Heart right ventricle (tissue), 16 donors: ENCODE measurements around the gene RPL36AL. TPM values are rescaled to one million over a fixed set of nuclear protein-coding genes. Genes with fewer than 3 reads are reported as not detected.

Experiments used
- ATAC-seq, 8 donors: fragments of 200-7000 bp; cut with Tn5 transposase; one replicate each; pipeline ENCODE4 v1.9.1; 2020; ENCODE audit warnings: mild to moderate bottlenecking in 8 of 8, moderate library complexity in 8 of 8, moderate number of reproducible peaks in 1 of 8
- DNase-seq, 2 donors: peaks; one replicate each; pipeline ENCODE4 v3.0.0-alpha.2; 2020
- H3K27ac ChIP-seq, 10 donors: fragments of 200-600 bp; sonication (generic) in 2 of 10; one replicate each; pipeline versions ENCODE4 v1.5.0 to v1.8.0; 2020 to 2022; ENCODE audit warnings: mild to moderate bottlenecking in 3 of 10
- H3K27me3 ChIP-seq, 7 donors: fragments of 200-600 bp; one replicate each; pipeline ENCODE4 v1.8.0; 2021 to 2022; ENCODE audit warnings: mild to moderate bottlenecking in 2 of 7
- H3K36me3 ChIP-seq, 9 donors: fragments of 200-600 bp; sonication (generic) in 1 of 9; one replicate each; pipeline versions ENCODE4 v1.5.0 to v1.8.0; 2020 to 2022; ENCODE audit warnings: mild to moderate bottlenecking in 2 of 9
- H3K4me1 ChIP-seq, 9 donors: fragments of 200-600 bp; sonication (generic) in 1 of 9; one replicate each; pipeline versions ENCODE4 v1.5.0 to v1.8.0; 2020 to 2022; ENCODE audit warnings: mild to moderate bottlenecking in 4 of 9
- H3K4me3 ChIP-seq, 10 donors: fragments of 200-600 bp; sonication (generic) in 2 of 10; one replicate each; pipeline versions ENCODE4 v1.5.0 to v1.8.0; 2020 to 2022; ENCODE audit warnings: mild to moderate bottlenecking in 7 of 10, moderate library complexity in 2 of 10
- H3K9me3 ChIP-seq, 11 donors: fragments of 200-600 bp in 10 of 11; sonication (generic) in 2 of 11; one replicate each; pipeline versions ENCODE4 v1.5.0 to v1.8.0; 2013 to 2022; ENCODE audit warnings: mild to moderate bottlenecking in 2 of 11, control low read depth in 1 of 11, moderate library complexity in 1 of 11
- WGBS, 2 donors: extraction: QIAGEN DNeasy Blood & Tissue Kit; methylation state at CpG; one replicate each; pipeline ENCODE4 v1.1.7; 2013; ENCODE audit warnings: inconsistent platforms in 1 of 2; 5-methylcytosine and 5-hydroxymethylcytosine counted together
- intact Hi-C, 10 donors: fragments of 100-400 bp; cut with DNase I; formaldehyde crosslinking; loops; one replicate each; pipeline versions ENCODE4 v1.11.1 to v1.14.2; 2022
- polyA plus RNA-seq, 2 donors: library from polyadenylated mRNA; stranded (reverse); fragments of 200-250 nt; gene quantifications; one replicate each; pipeline ENCODE4 v1.2.3, GENCODE V29; 2013
- total RNA-seq, 10 donors: library from RNA; stranded (reverse); fragmentation: NEBNext Ultra II Directional in 3 of 10; extraction: Animal tissue kit (Norgen Biotek cat#: 25700) in 3 of 10; gene quantifications; one replicate each; pipeline versions ENCODE4 v1.2.1 to v1.2.4, GENCODE V29; 2021 to 2023
- TF ChIP-seq, protein P1 (sequence below), 9 donors: fragments of 200-600 bp; sonication (generic) in 2 of 9; IDR thresholded peaks; one replicate each; pipeline versions ENCODE4 v1.5.0 to v1.8.0; 2021 to 2022; ENCODE audit warnings: antibody characterized with exemption in 9 of 9, mild to moderate bottlenecking in 5 of 9, moderate library complexity in 1 of 9
- donor health status: Arrhythmogenic right ventricular cardiomyopathy.
- donor health status: ischemic (EF 13 %, LVEDD 7.1; RV severe dilation, severe dysfunction).
- donor health status: healthy with polysubstance abuse.
- donor health status: DM: no; HTN: yes; CAD: no.
- donor health status: DM: no; HTN: no; CAD: no.
- donor health status: ischemic (EF 25% LVEDD 6.9; RV normal size, moderate dysfunction).
- donor health status: ischemic (EF 25% LVEDD 5.7; RV mildly dilated, moderate dysfunction).
- donor health status: healthy.
- donor health status: DM: yes; HTN: yes; CAD: no.
- donor health status: Ischemic cardiomyopathy.
- donor health status: ischemic (EF 35%, LVEDD 5.7; RV mildly dilated, moderate dysfunction).
- donor health status: nonischemic (EF 11% LVEDD 7.7; RV severe dilation, severe dysfunction).
- donor health status: DM: yes; HTN: yes; CAD: no.
- donor health status: PGD.
- donor health status: ischemic (EF 29% LVEDD 5.4; RV normal size, mild dysfunction).
- donor health status: nonischemic (EF 23%, LVEDD 6.1; RV moderate dilation, normal function).

RPL36AL gene
- total and polyA plus RNA-seq, 12 donors = 103 to 562 (median 128) TPM

DNA sequence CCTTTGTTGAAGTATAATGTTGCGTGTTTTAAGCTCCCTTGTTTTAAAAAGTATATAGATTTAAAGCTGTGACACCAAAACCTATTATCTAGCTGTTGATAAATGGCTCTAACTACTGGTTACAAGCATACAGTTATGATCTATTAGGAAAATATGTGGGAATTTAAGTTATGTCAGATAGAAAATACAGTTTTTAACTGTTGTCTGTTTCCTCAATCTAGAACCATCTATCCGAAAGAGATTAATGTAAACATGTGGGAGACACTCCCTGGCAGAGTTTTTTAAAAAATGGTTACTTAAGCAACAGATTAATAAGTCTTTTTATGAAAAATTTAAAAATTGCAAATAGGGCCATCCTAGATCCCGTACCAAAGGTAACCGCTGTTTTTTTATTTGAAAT lies 8.2 kb downstream of the RPL36AL start:
- Histone ChIP-seq H3K36me3 (peaks cover 0 to 29% (median 4%) of the 10 kb centered on the region in 9 donors), H3K4me1 (peaks cover 0 to 2% (median 0%) of the 10 kb centered on the region in 9 donors), H3K9me3 (no peaks in the 10 kb centered on the region), H3K27me3 (no peaks in the 10 kb centered on the region), H3K27ac (no peak overlapping the region), H3K4me3 (no peak overlapping the region)
- TF ChIP-seq, protein P1, sequence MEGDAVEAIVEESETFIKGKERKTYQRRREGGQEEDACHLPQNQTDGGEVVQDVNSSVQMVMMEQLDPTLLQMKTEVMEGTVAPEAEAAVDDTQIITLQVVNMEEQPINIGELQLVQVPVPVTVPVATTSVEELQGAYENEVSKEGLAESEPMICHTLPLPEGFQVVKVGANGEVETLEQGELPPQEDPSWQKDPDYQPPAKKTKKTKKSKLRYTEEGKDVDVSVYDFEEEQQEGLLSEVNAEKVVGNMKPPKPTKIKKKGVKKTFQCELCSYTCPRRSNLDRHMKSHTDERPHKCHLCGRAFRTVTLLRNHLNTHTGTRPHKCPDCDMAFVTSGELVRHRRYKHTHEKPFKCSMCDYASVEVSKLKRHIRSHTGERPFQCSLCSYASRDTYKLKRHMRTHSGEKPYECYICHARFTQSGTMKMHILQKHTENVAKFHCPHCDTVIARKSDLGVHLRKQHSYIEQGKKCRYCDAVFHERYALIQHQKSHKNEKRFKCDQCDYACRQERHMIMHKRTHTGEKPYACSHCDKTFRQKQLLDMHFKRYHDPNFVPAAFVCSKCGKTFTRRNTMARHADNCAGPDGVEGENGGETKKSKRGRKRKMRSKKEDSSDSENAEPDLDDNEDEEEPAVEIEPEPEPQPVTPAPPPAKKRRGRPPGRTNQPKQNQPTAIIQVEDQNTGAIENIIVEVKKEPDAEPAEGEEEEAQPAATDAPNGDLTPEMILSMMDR (IDR thresholded peaks at IDR 0.05) = no peak
- intact Hi-C loops = no loop called here
- 95 to 98% methylated on average over 4 of the region's 4 CpGs for WGBS, 2 donors
- ATAC-seq (no peak), DNase-seq (no peak)

DNA sequence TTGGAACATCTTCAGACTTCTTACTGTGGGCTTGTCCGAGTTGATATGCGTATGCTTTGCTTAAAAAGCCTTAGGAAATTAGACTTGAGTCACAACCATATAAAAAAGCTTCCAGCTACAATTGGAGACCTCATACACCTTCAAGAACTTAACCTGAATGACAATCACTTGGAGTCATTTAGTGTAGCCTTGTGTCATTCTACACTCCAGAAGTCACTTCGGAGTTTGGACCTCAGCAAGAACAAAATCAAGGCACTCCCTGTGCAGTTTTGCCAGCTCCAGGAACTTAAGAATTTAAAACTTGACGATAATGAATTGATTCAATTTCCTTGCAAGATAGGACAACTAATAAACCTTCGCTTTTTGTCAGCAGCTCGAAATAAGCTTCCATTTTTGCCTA lies 12.8 kb downstream of the RPL36AL start:
- intact Hi-C loops = no loop called here
- Histone ChIP-seq H3K4me1 (no peaks in the 10 kb centered on the region), H3K36me3 (peaks cover 0 to 50% (median 0%) of the 10 kb centered on the region in 9 donors), H3K27ac (no peak overlapping the region), H3K27me3 (no peaks in the 10 kb centered on the region), H3K4me3 (no peak overlapping the region), H3K9me3 (no peaks in the 10 kb centered on the region)
- no peak for ATAC-seq
- no peak for DNase-seq
- 87 to 96% methylated on average over 6 of the region's 6 CpGs for WGBS, 2 donors
- TF ChIP-seq, protein P1 (IDR thresholded peaks at IDR 0.05) = no peak

DNA sequence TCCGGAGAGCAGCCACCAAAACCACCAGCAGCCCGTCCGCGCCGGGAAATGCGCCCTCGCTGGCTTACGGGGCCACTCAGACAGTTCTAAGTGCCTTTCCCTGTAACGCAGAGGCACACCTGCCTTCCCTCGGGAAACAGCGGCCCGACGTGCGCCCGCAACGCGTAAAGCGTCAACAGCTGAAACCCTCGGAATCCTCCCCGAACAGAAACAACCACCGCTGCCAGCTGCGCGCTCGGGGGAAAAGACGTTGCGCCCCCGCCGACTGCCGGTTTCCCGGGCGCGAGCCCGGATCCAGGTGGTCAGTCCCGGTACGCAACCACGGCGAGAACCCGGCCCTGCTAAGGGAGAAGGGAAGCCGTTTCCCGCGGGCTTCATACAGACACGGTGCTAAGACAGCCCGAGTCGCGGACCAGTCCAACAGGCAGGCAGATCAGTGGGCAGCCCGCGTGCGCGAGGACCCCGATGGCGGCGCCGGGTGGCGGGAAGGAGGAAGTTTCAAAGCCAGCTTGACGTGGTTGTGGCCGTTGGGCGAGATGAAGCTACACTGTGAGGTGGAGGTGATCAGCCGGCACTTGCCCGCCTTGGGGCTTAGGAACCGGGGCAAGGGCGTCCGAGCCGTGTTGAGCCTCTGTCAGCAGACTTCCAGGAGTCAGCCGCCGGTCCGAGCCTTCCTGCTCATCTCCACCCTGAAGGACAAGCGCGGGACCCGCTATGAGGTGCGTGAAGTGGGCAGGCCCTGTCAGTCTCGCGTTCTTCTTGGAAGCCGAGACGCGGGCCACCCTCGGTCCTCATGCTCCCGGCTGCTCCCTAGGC lies 21.7 kb downstream of the RPL36AL start, which contains the start of gene LRR1:
LRR1 (plus strand) TSS at position 456 of the 816 bp plus-strand sequence; CDS start at position 537, 81 bp downstream.
- Histone ChIP-seq H3K9me3 (no peaks in the 10 kb centered on the region), H3K27ac (peak within 1 kb of the TSS; percentile 85 to 99 (median 94)), H3K4me1 (peaks cover 5 to 41% (median 21%) of the 10 kb centered on the region in 9 donors), H3K4me3 (peak within 1 kb of the TSS; percentile 51 to 94 (median 84)), H3K36me3 (peaks cover 0 to 11% (median 0%) of the 10 kb centered on the region in 9 donors), H3K27me3 (no peaks in the 10 kb centered on the region)
- WGBS, 2 donors = 0% methylated on average over 75 to 77 of the region's 77 CpGs
- intact Hi-C loops = no loop called here
- DNase-seq = peak; percentile 86 to 89
- ATAC-seq = peak; percentile 89 to 94 (median 92)
- TF ChIP-seq, protein P1 (IDR thresholded peaks at IDR 0.05) = peak in 2 of 9 donors; percentile 4 to 26

DNA sequence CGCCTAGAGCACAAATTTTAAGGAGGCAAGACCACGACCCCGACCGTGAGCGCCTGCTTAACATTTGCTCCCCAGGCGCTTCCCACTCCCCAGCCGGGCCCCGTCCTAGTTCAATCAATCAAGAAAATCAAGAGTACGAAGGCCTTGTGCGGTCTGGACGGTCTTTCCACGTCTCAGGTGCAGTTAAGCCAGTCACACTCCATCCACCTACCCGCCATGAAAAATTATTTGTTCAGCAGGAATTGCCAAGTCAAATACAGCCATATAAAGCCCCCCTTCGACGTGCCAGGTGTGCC lies 22.3 kb downstream of the RPL36AL start:
- H3K27ac ChIP-seq = peak overlapping the region; percentile 85 to 99 (median 94)
- 1% methylated on average over 15 of the region's 15 CpGs for WGBS, 2 donors
- peaks cover 0 to 9% (median 0%) of the 10 kb centered on the region in 9 donors for H3K36me3 ChIP-seq
- intact Hi-C loops = no loop called here
- no peak for DNase-seq
- no peaks in the 10 kb centered on the region for H3K27me3 ChIP-seq
- ATAC-seq = peak; percentile 19 to 45 (median 36)
- H3K4me3 ChIP-seq = peak overlapping the region; percentile 51 to 94 (median 84)
- no peaks in the 10 kb centered on the region for H3K9me3 ChIP-seq
- peaks cover 5 to 41% (median 21%) of the 10 kb centered on the region in 9 donors for H3K4me1 ChIP-seq
- TF ChIP-seq, protein P1 (IDR thresholded peaks at IDR 0.05) = no peak
